Parathyroid adenoma (tissue), 2 donors: ENCODE data around the gene JPT2.

ENCODE experiments used
- H2AFZ ChIP-seq: fragments of 300-600 bp; sonication (generic); one replicate; pipeline ENCODE4 v1.7.0; 2017; ENCODE audit warnings: antibody characterized with exemption, mild to moderate bottlenecking
- H3K27ac ChIP-seq: fragments of 300-600 bp; sonication (generic); one replicate; pipeline ENCODE4 v1.7.0; 2017
- H3K27me3 ChIP-seq: fragments of 300-600 bp; sonication (generic); one replicate; pipeline ENCODE4 v1.7.0; 2017; ENCODE audit warnings: low read length; ENCODE audit not compliant: control insufficient read depth, insufficient read depth
- H3K36me3 ChIP-seq: fragments of 300-600 bp; sonication (generic); one replicate; pipeline ENCODE4 v1.7.0; 2017; ENCODE audit warnings: low read length; ENCODE audit not compliant: control insufficient read depth, insufficient read depth
- H3K4me1 ChIP-seq: fragments of 300-600 bp; sonication (generic); one replicate; pipeline ENCODE4 v1.7.0; 2017; ENCODE audit warnings: control low read depth
- H3K4me2 ChIP-seq: fragments of 300-600 bp; sonication (generic); one replicate; pipeline ENCODE4 v1.7.0; 2017; ENCODE audit warnings: low read length
- H3K4me3 ChIP-seq: fragments of 300-600 bp; sonication (generic); one replicate; pipeline ENCODE4 v1.7.0; 2017; ENCODE audit warnings: low read depth, low read length
- H3K79me2 ChIP-seq: fragments of 300-600 bp; sonication (generic); one replicate; pipeline ENCODE4 v1.7.0; 2017; ENCODE audit warnings: control low read depth
- H3K9ac ChIP-seq: fragments of 300-600 bp; sonication (generic); one replicate; pipeline ENCODE4 v1.7.0; 2017; ENCODE audit warnings: mild to moderate bottlenecking
- H3K9me3 ChIP-seq: fragments of 300-600 bp; sonication (generic); one replicate; pipeline ENCODE4 v1.7.0; 2017; ENCODE audit warnings: low read length; ENCODE audit not compliant: control insufficient read depth
- CTCF ChIP-seq: fragments of 300-600 bp; sonication (generic); IDR thresholded peaks from one replicate; pipeline ENCODE4 v1.7.0; 2017; ENCODE audit warnings: antibody characterized with exemption, mild to moderate bottlenecking
- donor health status: primary hyperparathyroidism.

The JPT2 gene

GRCh38 chr16:1670371-1670770 is 7.7 kb upstream of the JPT2 start:
- no peak for TF ChIP-seq CTCF
- Histone ChIP-seq H3K4me1 (no peaks in the 10 kb centered on the region), H3K4me3 (no peak overlapping the region), H3K9ac (no peak overlapping the region), H3K4me2 (no peak overlapping the region), H3K27me3 (no peaks in the 10 kb centered on the region), H3K36me3 (no peaks in the 10 kb centered on the region), H3K9me3 (no peaks in the 10 kb centered on the region), H2AFZ (no peak overlapping the region), H3K79me2 (no peaks in the 10 kb centered on the region), H3K27ac (no peak overlapping the region)

- H3K79me2 ChIP-seq, result no peaks in the 10 kb centered on the region
- no peaks in the 10 kb centered on the region for H3K36me3 ChIP-seq
- H3K27me3 ChIP-seq, result no peaks in the 10 kb centered on the region
Observed at GRCh38 chr16:1670866-1671265, 7.2 kb upstream of the JPT2 start.

GRCh38 chr16:1673424-1674151 is 4.5 kb upstream of the JPT2 start:
- TF ChIP-seq CTCF, result no peak
- H3K9me3 ChIP-seq, result no peaks in the 10 kb centered on the region
- H2AFZ ChIP-seq, result no peak overlapping the region
- no peak overlapping the region for H3K9ac ChIP-seq
- no peaks in the 10 kb centered on the region for H3K27me3 ChIP-seq
- no peak overlapping the region for H3K4me2 ChIP-seq
- H3K79me2 ChIP-seq, result peaks cover 2% of the 10 kb centered on the region
- H3K27ac ChIP-seq, result no peak overlapping the region
- H3K4me1 ChIP-seq, result no peaks in the 10 kb centered on the region
- H3K36me3 ChIP-seq, result no peaks in the 10 kb centered on the region
- H3K4me3 ChIP-seq, result no peak overlapping the region

More at GRCh38 chr16:1670866-1671265, 7.2 kb upstream of the JPT2 start:
- no peak overlapping the region for H3K27ac ChIP-seq
- no peak for TF ChIP-seq CTCF
- H3K4me2 ChIP-seq, result no peak overlapping the region
- H3K4me1 ChIP-seq, result no peaks in the 10 kb centered on the region
- no peak overlapping the region for H2AFZ ChIP-seq
- H3K4me3 ChIP-seq, result no peak overlapping the region
- H3K9me3 ChIP-seq, result no peaks in the 10 kb centered on the region
- no peak overlapping the region for H3K9ac ChIP-seq

- H3K27me3 ChIP-seq, result no peaks in the 10 kb centered on the region
- peaks cover 9% of the 10 kb centered on the region for H3K79me2 ChIP-seq
- no peak overlapping the region for H3K4me2 ChIP-seq
- H3K4me3 ChIP-seq, result no peak overlapping the region
- no peak overlapping the region for H2AFZ ChIP-seq
- no peak overlapping the region for H3K27ac ChIP-seq
- H3K4me1 ChIP-seq, result peaks cover 3% of the 10 kb centered on the region
- H3K9me3 ChIP-seq, result no peaks in the 10 kb centered on the region
- H3K9ac ChIP-seq, result no peak overlapping the region
- H3K36me3 ChIP-seq, result no peaks in the 10 kb centered on the region
- TF ChIP-seq CTCF, result no peak
Observed at GRCh38 chr16:1674306-1674705, 3.8 kb upstream of the JPT2 start.
